Activated B cell treated with CpG ODN at 0.5 μM for 24 hours (primary cell): ENCODE results near the gene KCNMB2. TPM values are rescaled to one million over a fixed set of nuclear protein-coding genes. Genes with fewer than 3 reads are reported as not detected.
"Not testable (repeated sequence)": the region's sequence is repeated elsewhere in the genome, so short reads cannot be mapped to it uniquely, and the experiment has no call there.

Source experiments
- ATAC-seq: fragments of 200-7000 bp; cut with Tn5 transposase; one replicate; pipeline ENCODE4 v1.10.0; 2021; ENCODE audit warnings: low read depth, mild to moderate bottlenecking, moderate library complexity
- CTCF ChIA-PET: fragments of 350-600 bp; sonication (Branson Sonifier 250); formaldehyde crosslinking; loops from one replicate; lab custom pipeline; 2021; ENCODE audit warnings: antibody characterized with exemption; lab: Charles Lee
- POLR2A ChIA-PET: fragments of 350-600 bp; sonication (Branson Sonifier 250); formaldehyde crosslinking; loops from one replicate; lab custom pipeline; 2021; ENCODE audit warnings: antibody characterized with exemption; lab: Charles Lee
- DNase-seq: peaks from one replicate; pipeline ENCODE4 v3.0.0; 2022
- H3K27ac Mint-ChIP-seq: one replicate; pipeline ENCODE4 v1.8.0; 2020; ENCODE audit warnings: mixed read lengths
- H3K27me3 Mint-ChIP-seq: one replicate; pipeline ENCODE4 v1.8.0; 2021; ENCODE audit warnings: mixed read lengths
- H3K36me3 Mint-ChIP-seq: one replicate; pipeline ENCODE4 v1.8.0; 2021; ENCODE audit warnings: low read depth, mixed read lengths
- H3K4me1 Mint-ChIP-seq: one replicate; pipeline ENCODE4 v1.8.0; 2021; ENCODE audit warnings: mixed read lengths
- H3K4me3 Mint-ChIP-seq: one replicate; pipeline ENCODE4 v1.8.0; 2020; ENCODE audit warnings: mild to moderate bottlenecking, mixed read lengths
- H3K9me3 Mint-ChIP-seq: one replicate; pipeline ENCODE4 v1.8.0; 2020; ENCODE audit warnings: mixed read lengths
- intact Hi-C: fragments of 100-400 bp; cut with micrococcal nuclease; formaldehyde crosslinking; loops from one replicate; pipeline ENCODE4 v1.15.1; 2024
- total RNA-seq: library from RNA; stranded (reverse); gene quantifications from 2 replicates; pipeline ENCODE4 v1.2.3, GENCODE V29; 2022
- TF ChIP-seq, protein P1 (sequence below): fragments of 200-600 bp; IDR thresholded peaks from one replicate; pipeline ENCODE4 v1.8.0; 2022; ENCODE audit warnings: antibody characterized with exemption, mild to moderate bottlenecking

Gene KCNMB2
- total RNA-seq, 1 donor from 2014 or later = not detected

DNA sequence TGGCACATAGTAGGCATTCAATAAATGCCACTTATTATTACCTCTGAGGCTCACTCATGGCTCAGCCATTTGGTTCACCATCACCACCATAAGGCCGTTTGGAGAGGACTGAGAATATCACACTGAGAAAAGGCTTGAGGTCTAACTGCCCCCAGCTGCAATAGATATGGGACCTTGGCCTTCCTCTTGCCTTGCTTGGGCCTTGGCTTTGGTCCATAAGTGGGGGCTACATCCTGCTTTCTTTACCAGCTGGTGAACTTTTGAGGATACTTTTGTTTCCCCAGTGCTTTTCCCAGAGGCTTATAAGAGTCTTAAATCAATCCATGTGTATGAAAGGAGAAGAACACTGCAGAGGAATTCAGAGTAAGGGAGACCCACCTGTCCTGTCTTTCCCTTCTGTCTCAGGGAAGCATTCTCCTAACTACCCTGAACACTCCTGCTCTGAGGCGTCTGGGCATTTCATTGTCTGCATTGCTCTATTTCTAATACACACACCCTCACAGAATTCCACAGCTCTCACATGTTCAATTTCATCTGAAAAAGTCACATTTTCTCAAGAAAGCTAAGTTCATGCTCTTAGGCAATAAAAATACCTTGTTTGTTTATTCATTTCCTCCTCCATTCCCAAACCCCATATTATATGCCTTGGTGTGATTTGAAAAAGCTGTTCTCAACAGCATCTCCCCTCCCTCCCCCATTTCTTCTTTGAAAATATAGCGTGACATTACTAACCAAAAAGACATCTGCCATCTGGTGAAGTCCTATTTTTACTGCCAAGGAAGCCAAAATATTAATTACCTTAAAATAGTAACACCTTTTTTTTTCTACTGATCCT, 22.5 kb upstream of the KCNMB2 start:
- Mint-ChIP-seq H3K36me3 (no peaks in the 10 kb centered on the region), H3K4me1 (no peaks in the 10 kb centered on the region), H3K9me3 (no peaks in the 10 kb centered on the region), H3K27ac (no peak overlapping the region), H3K4me3 (no peak overlapping the region), H3K27me3 (no peaks in the 10 kb centered on the region)
- ChIA-PET POLR2A (no interaction called here), CTCF (no interaction called here)
- TF ChIP-seq, protein P1, sequence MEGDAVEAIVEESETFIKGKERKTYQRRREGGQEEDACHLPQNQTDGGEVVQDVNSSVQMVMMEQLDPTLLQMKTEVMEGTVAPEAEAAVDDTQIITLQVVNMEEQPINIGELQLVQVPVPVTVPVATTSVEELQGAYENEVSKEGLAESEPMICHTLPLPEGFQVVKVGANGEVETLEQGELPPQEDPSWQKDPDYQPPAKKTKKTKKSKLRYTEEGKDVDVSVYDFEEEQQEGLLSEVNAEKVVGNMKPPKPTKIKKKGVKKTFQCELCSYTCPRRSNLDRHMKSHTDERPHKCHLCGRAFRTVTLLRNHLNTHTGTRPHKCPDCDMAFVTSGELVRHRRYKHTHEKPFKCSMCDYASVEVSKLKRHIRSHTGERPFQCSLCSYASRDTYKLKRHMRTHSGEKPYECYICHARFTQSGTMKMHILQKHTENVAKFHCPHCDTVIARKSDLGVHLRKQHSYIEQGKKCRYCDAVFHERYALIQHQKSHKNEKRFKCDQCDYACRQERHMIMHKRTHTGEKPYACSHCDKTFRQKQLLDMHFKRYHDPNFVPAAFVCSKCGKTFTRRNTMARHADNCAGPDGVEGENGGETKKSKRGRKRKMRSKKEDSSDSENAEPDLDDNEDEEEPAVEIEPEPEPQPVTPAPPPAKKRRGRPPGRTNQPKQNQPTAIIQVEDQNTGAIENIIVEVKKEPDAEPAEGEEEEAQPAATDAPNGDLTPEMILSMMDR = no peak
- no peak for ATAC-seq
- DNase-seq = no peak
- intact Hi-C loops = no loop called here

DNA sequence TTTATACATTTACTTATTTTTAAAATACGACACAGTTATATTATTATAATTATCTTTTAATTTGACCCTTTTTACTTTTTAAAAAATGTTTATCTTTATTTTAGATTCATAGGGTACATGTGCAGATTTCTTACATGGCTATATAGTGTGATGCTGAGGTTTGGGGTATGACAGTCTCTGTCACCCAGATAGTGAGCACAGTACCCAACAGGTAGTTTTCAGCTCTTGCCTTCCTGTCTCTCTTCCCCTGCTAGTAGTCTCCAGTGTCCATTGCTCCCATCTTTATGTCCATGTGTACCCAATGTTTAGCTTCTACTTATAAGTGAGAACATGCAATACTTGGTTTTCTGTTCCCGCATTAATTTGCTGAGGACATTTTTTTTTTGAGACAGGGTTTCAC, 21.8 kb upstream of the KCNMB2 start:
- ATAC-seq (no peak), DNase-seq (no peak)
- Mint-ChIP-seq H3K36me3 (no peaks in the 10 kb centered on the region), H3K9me3 (no peaks in the 10 kb centered on the region), H3K4me1 (no peaks in the 10 kb centered on the region), H3K4me3 (no peak overlapping the region), H3K27ac (no peak overlapping the region), H3K27me3 (no peaks in the 10 kb centered on the region)
- ChIA-PET POLR2A (no interaction called here), CTCF (no interaction called here)
- TF ChIP-seq, protein P1 = no peak
- intact Hi-C loops = no loop called here

DNA sequence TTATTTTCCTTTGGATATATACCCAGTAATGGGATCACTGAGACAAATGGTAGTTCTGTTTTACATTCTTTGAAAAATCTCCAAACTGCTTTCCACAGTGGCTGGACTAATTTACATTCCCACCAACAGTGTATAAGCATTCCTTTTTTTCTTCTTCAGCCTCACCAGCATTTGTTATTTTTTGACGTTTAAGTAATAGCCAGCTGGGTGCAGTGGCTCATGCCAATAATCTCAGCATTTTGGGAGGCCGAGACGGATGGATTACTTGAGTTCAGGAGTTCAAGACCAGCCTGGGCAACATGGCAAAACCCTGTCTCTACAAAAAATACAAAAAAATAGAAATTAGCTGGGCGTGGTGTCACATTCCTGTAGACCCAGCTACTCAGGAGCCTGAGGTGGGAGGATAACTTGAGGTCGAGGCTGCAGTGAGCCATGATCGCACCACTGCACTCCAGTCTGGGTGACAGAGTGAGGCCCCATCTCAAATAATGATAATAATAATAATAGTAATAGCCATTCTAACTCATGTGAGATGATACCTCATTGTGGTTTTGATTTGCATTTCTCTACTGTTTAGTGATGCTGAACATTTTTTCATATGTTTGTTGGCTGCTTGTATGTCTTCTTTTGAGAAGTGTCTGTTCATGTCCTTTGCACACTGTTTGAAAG, 21.0 kb upstream of the KCNMB2 start:
- H3K9me3 Mint-ChIP-seq, H3K4me3 Mint-ChIP-seq, intact Hi-C loops, H3K4me1 Mint-ChIP-seq, H3K27ac Mint-ChIP-seq, POLR2A ChIA-PET, H3K36me3 Mint-ChIP-seq, H3K27me3 Mint-ChIP-seq, DNase-seq, ATAC-seq, CTCF ChIA-PET: not testable (repeated sequence)

DNA sequence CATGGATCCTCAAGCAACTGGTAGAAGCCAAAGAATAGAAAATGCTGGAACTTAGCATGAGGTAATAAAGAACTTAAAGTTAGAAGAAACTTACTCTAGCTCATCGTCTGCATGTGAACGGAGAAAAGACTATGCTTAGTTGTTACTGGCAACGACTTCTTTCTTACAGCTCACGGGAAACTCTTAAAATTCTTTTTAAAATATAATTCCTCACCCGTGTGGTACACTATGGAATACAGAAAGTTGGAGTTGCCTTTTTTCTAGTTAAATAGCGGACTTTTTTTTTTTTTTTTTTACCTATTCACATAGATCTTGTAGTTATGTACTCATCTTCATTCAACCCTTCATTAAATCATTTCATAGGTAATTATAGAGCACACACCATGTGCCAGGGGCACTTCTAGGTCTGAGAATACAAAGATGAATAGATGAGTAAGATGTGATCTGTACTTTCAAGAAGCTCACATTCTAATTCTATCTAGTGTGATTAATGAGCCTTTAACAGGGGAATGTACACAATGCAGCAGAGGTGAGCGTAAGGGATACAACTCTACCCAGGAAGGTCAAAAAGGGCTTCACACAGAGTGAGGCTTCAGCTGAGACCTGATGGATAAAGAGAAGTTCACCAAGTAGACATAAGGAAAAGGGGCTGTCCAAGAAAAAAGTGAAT, 18.4 kb upstream of the KCNMB2 start:
- intact Hi-C loops = no loop called here
- POLR2A ChIA-PET = no interaction called here
- ATAC-seq (no peak), DNase-seq (no peak)
- Mint-ChIP-seq H3K36me3 (no peaks in the 10 kb centered on the region), H3K4me1 (no peaks in the 10 kb centered on the region), H3K27ac (no peak overlapping the region), H3K4me3 (no peak overlapping the region), H3K27me3 (no peaks in the 10 kb centered on the region), H3K9me3 (no peaks in the 10 kb centered on the region)
- CTCF ChIA-PET = no interaction called here
- TF ChIP-seq, protein P1 = no peak

DNA sequence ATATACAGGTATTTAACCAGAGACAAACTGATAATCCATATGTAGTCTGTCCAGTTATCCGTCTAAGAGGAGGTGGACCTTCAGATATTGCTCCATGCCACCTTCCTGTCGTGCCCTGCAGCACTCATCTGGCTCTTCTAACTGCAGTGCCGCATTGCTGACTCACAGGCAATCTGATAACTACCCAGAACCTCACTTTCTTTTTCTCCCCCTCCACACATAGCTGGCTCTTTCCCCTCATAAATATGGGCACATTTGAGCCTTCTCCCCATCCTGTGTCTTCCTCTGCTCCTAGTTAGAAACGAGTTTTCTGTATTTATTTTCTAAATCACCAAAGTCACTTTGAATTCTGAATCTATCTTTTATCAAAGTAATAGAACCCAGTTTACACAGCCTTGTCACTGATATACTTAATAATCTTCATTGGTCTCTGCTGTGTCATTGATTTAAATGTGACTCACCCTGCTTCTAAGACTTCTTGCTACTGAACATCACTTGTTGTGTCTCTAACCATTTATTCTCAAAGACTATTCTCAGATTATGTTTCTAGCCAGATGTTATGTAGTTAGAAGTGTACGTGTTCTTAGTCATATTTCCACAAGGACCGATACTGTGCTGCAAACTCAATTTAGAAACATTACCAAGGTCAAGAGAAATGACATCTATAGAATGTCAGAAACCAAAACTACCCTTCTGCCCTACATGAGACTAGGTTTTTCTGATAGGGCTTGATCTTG, 17.4 kb upstream of the KCNMB2 start:
- ATAC-seq (no peak), DNase-seq (no peak)
- POLR2A ChIA-PET = no interaction called here
- TF ChIP-seq, protein P1 = no peak
- H3K9me3 Mint-ChIP-seq = no peaks in the 10 kb centered on the region
- H3K4me1 Mint-ChIP-seq = no peaks in the 10 kb centered on the region
- no peaks in the 10 kb centered on the region for H3K27me3 Mint-ChIP-seq
- H3K4me3 Mint-ChIP-seq = no peak overlapping the region
- H3K36me3 Mint-ChIP-seq = no peaks in the 10 kb centered on the region
- intact Hi-C loops = no loop called here
- no peak overlapping the region for H3K27ac Mint-ChIP-seq
- CTCF ChIA-PET = interaction anchor here (0.7 kb wide), 1 partner anchor 1598 kb away, joined by 3 read pairs; no protein-coding TSS in a partner anchor
